H1 (cell line): ENCODE results near the gene IL21R. TPM values are rescaled to one million over a fixed set of nuclear protein-coding genes. Genes with fewer than 3 reads are reported as not detected.

Experiments
- CTCF ChIA-PET: fragments of 300-600 bp; sonication (Branson Sonifier 250); formaldehyde crosslinking; loops from one replicate; lab custom pipeline; 2021; ENCODE audit not compliant: partially characterized antibody; lab: Charles Lee
- POLR2A ChIA-PET: fragments of 300-600 bp; sonication (Branson Sonifier 250); formaldehyde crosslinking; loops from one replicate; lab custom pipeline; 2021; ENCODE audit warnings: inconsistent platforms; ENCODE audit not compliant: partially characterized antibody; lab: Charles Lee
- DNase-seq, 2 experiments: peaks; one replicate each; pipeline versions ENCODE4 v3.0.0 to v3.0.0-alpha.2; 2010 to 2022; ENCODE audit warnings: low spot score in 2 of 2, low read depth in 1 of 2, mixed read lengths in 1 of 2
- FAIRE-seq: peaks from 2 replicates; lab custom pipeline; 2011; peaks lifted over from hg19 to GRCh38; lab: Jason Lieb, UNC
- H2AFZ ChIP-seq: 2 replicates; pipeline ENCODE4 v1.8.1; 2012; ENCODE audit warnings: low read length, inconsistent platforms
- H2AK5ac ChIP-seq: 2 replicates; pipeline ENCODE4 v1.6.1; 2013; ENCODE audit warnings: low read depth, low read length
- H2BK120ac ChIP-seq: replicated peaks from 2 replicates; pipeline ENCODE3; 2013; ENCODE audit warnings: low read depth, low read length, inconsistent platforms
- H2BK12ac ChIP-seq: 2 replicates; pipeline ENCODE4 v1.6.1; 2013; ENCODE audit warnings: low read depth, low read length
- H2BK15ac ChIP-seq: 2 replicates; pipeline ENCODE4 v1.6.1; 2013; ENCODE audit warnings: low read length
- H2BK20ac ChIP-seq: 2 replicates; pipeline ENCODE4 v1.6.1; 2013; ENCODE audit warnings: low read length
- H2BK5ac ChIP-seq: 2 replicates; pipeline ENCODE4 v1.6.1; 2013; ENCODE audit warnings: low read depth, low read length
- H3K14ac ChIP-seq: 2 replicates; pipeline ENCODE4 v1.6.1; 2013; ENCODE audit warnings: inconsistent platforms; ENCODE audit not compliant: insufficient read length
- H3K18ac ChIP-seq: 2 replicates; pipeline ENCODE4 v1.6.1; 2013; ENCODE audit warnings: low read length; ENCODE audit errors: extremely low read depth
- H3K23ac ChIP-seq: 2 replicates; pipeline ENCODE4 v1.6.1; 2013; ENCODE audit warnings: inconsistent platforms; ENCODE audit not compliant: insufficient read length
- H3K23me2 ChIP-seq: 2 replicates; pipeline ENCODE4 v1.6.1; 2013; ENCODE audit warnings: low read depth, low read length
- H3K27ac ChIP-seq: 2 replicates; pipeline ENCODE4 v1.6.1; 2011; ENCODE audit warnings: low read depth, low read length, inconsistent platforms
- H3K27me3 ChIP-seq, 4 experiments: replicated peaks in 1 of 4; 1 replicate in 1 of 4; 2 replicates in 3 of 4; pipeline versions ENCODE4 v1.6.1 to v1.8.1; 2011 to 2013; ENCODE audit warnings: low read length in 3 of 4, mild to moderate bottlenecking in 3 of 4, inconsistent platforms in 2 of 4, mixed read lengths in 2 of 4, moderate library complexity in 1 of 4; ENCODE audit not compliant: control insufficient read depth in 3 of 4, insufficient read depth in 3 of 4; ENCODE audit errors: extremely low read depth in 1 of 4
- H3K36me3 ChIP-seq, 4 experiments: 2 replicates each; pipeline versions ENCODE4 v1.6.1 to v1.8.1; 2011 to 2013; ENCODE audit warnings: mild to moderate bottlenecking in 4 of 4, low read length in 3 of 4, moderate library complexity in 2 of 4, control low read depth in 1 of 4, inconsistent platforms in 1 of 4; ENCODE audit not compliant: insufficient read depth in 4 of 4, control insufficient read depth in 2 of 4
- H3K4ac ChIP-seq: replicated peaks from 2 replicates; pipeline ENCODE3; 2013; ENCODE audit warnings: low read length, low read depth, mixed read lengths, inconsistent platforms; ENCODE audit not compliant: insufficient read length
- H3K4me1 ChIP-seq, 4 experiments: replicated peaks in 1 of 4; 1 replicate in 1 of 4; 2 replicates in 3 of 4; pipeline versions ENCODE4 v1.6.1 to v1.8.1; 2011 to 2013; ENCODE audit warnings: low read length in 3 of 4, inconsistent platforms in 2 of 4, mixed read lengths in 1 of 4; ENCODE audit not compliant: insufficient read depth in 4 of 4, control insufficient read depth in 3 of 4
- H3K4me2 ChIP-seq, 2 experiments: 2 replicates each; pipeline versions ENCODE4 v1.6.1 to v1.8.1; 2011 to 2013; ENCODE audit warnings: low read depth in 2 of 2, low read length in 2 of 2, control low read depth in 1 of 2, inconsistent platforms in 1 of 2, mild to moderate bottlenecking in 1 of 2; ENCODE audit not compliant: insufficient read depth in 1 of 2
- H3K4me3 ChIP-seq, 4 experiments: fragments of 200-600, 300-600 bp in 1 of 4; sonication (generic), shearing (Covaris generic), sonication (Bioruptor Twin) in 1 of 4; 2 replicates each; pipeline versions ENCODE4 v1.5.1 to v1.8.1; 2011 to 2016; ENCODE audit warnings: low read length in 4 of 4, low read depth in 3 of 4, control low read depth in 2 of 4, inconsistent platforms in 2 of 4, mild to moderate bottlenecking in 2 of 4, mixed read lengths in 1 of 4, moderate library complexity in 1 of 4; ENCODE audit not compliant: insufficient read depth in 2 of 4; ENCODE audit errors: extremely low read depth in 1 of 4
- H3K56ac ChIP-seq: replicated peaks from 2 replicates; pipeline ENCODE3; 2013; ENCODE audit warnings: low read depth, mild to moderate bottlenecking, mixed read lengths, low read length, inconsistent platforms; ENCODE audit not compliant: insufficient read length
- H3K79me1 ChIP-seq: 2 replicates; pipeline ENCODE4 v1.6.1; 2013; ENCODE audit warnings: low read depth, low read length, control low read depth
- H3K79me2 ChIP-seq, 2 experiments: 2 replicates each; pipeline versions ENCODE4 v1.6.1 to v1.8.1; 2012 to 2013; ENCODE audit warnings: low read length in 2 of 2, mild to moderate bottlenecking in 2 of 2, inconsistent platforms in 1 of 2; ENCODE audit not compliant: insufficient read depth in 2 of 2, control insufficient read depth in 1 of 2
- H3K9ac ChIP-seq, 4 experiments: replicated peaks in 1 of 4; 1 replicate in 1 of 4; 2 replicates in 3 of 4; pipeline versions ENCODE4 v1.6.1 to v1.8.1; 2011 to 2013; ENCODE audit warnings: low read depth in 3 of 4, low read length in 3 of 4, control low read depth in 2 of 4, mild to moderate bottlenecking in 2 of 4, moderate library complexity in 2 of 4, inconsistent platforms in 1 of 4; ENCODE audit errors: extremely low read depth in 1 of 4
- H3K9me3 ChIP-seq, 2 experiments: 2 replicates each; pipeline versions ENCODE4 v1.6.1 to v1.8.1; 2012 to 2013; ENCODE audit warnings: mild to moderate bottlenecking in 2 of 2, moderate library complexity in 2 of 2, control low read depth in 1 of 2, inconsistent platforms in 1 of 2, low read depth in 1 of 2, low read length in 1 of 2, mixed read lengths in 1 of 2; ENCODE audit not compliant: insufficient read depth in 2 of 2
- H4K20me1 ChIP-seq, 2 experiments: replicated peaks in 1 of 2; 2 replicates each; pipeline versions ENCODE3 to v1.8.1; 2011 to 2013; ENCODE audit warnings: inconsistent platforms in 2 of 2, low read length in 2 of 2, mild to moderate bottlenecking in 1 of 2; ENCODE audit not compliant: insufficient read depth in 2 of 2, control insufficient read depth in 1 of 2
- H4K5ac ChIP-seq: 2 replicates; pipeline ENCODE4 v1.6.1; 2013; ENCODE audit warnings: low read length, low read depth, mixed read lengths, inconsistent platforms; ENCODE audit not compliant: insufficient read length
- H4K8ac ChIP-seq: 2 replicates; pipeline ENCODE4 v1.8.0; 2013; ENCODE audit warnings: mild to moderate bottlenecking, moderate library complexity, low read length, inconsistent platforms; ENCODE audit not compliant: insufficient read depth; ENCODE audit errors: extremely low read depth
- H4K91ac ChIP-seq: replicated peaks from 2 replicates; pipeline ENCODE3; 2013; ENCODE audit warnings: low read length, mixed read lengths, inconsistent platforms; ENCODE audit not compliant: insufficient read length
- ASH2L ChIP-seq: fragments of 200-600, 300-600 bp; sonication (generic); IDR thresholded peaks from one replicate; pipeline ENCODE4 v1.7.1; 2017; ENCODE audit warnings: low read length
- BRCA1 ChIP-seq: IDR thresholded peaks from 2 replicates; pipeline ENCODE4 v1.6.1; 2012; ENCODE audit warnings: low read depth, low read length, improper control_type of control experiment
- NANOG ChIP-seq: IDR thresholded peaks from 2 replicates; pipeline ENCODE4 v1.6.1; 2011; ENCODE audit warnings: low read length, low read depth, mild to moderate bottlenecking, inconsistent platforms; ENCODE audit not compliant: insufficient read depth, poor library complexity, severe bottlenecking
- PHF8 ChIP-seq: fragments of 200-600 bp; sonication (generic); conservative IDR thresholded peaks from 2 replicates; pipeline ENCODE4 v1.7.1; 2012; ENCODE audit warnings: low read depth, mild to moderate bottlenecking, inconsistent platforms, low read length, moderate library complexity
- RNF2 ChIP-seq: fragments of 200-900, 300-1000 bp; sonication (generic); IDR thresholded peaks from 2 replicates; pipeline ENCODE4 v1.7.1; 2016; ENCODE audit warnings: borderline replicate concordance, low read depth, mild to moderate bottlenecking, antibody characterized with exemption, low read length; ENCODE audit not compliant: poor library complexity, severe bottlenecking; ENCODE audit errors: missing control alignments
- SIN3A ChIP-seq, 2 experiments: IDR thresholded peaks in 1 of 2; conservative IDR thresholded peaks in 1 of 2; 2 replicates each; pipeline ENCODE4 v1.6.1; 2011 to 2012; ENCODE audit warnings: low read length in 2 of 2, improper control_type of control experiment in 1 of 2, low read depth in 1 of 2, mild to moderate bottlenecking in 1 of 2
- WGBS, 2 experiments: shearing (Covaris generic) in 1 of 2; methylation state at CpG; one replicate each; pipeline versions ENCODE4 v1.1.6 to v1.1.7; 2013 to 2015; ENCODE audit warnings: low lambda C conversion rate in 2 of 2, mixed read lengths in 2 of 2, inconsistent platforms in 1 of 2, low coverage in 1 of 2, missing lambda C conversion rate in 1 of 2; ENCODE audit not compliant: insufficient replicate concordance in 2 of 2, insufficient coverage in 1 of 2, insufficient read length in 1 of 2; ENCODE audit errors: extremely low coverage in 1 of 2, missing lambda C conversion rate in 1 of 2; 5-methylcytosine and 5-hydroxymethylcytosine counted together
- polyA plus RNA-seq, 7 experiments: library from polyadenylated mRNA; depleted of rRNA in 3 of 7; stranded (reverse) in 5 of 7; unstranded in 2 of 7; fragments of >200 nt in 5 of 7; fragments of 200-250 nt in 2 of 7; gene quantifications; 1 replicate in 5 of 7; 2 replicates in 1 of 7; 4 replicates in 1 of 7; pipeline versions ENCODE4 v1.2.1 to v1.2.3, GENCODE V29; 2011 to 2013; ENCODE audit warnings: missing spikeins in 2 of 7, mixed read lengths in 2 of 7
- total RNA-seq: library from RNA; stranded (reverse); fragmentation: NEBNext Ultra II Directional; extraction: Animal tissue kit (Norgen Biotek cat#: 25700); gene quantifications from 2 replicates; pipeline ENCODE4 v1.2.1, GENCODE V29; 2021
- TF ChIP-seq, protein P1 (sequence below): IDR thresholded peaks from 2 replicates; pipeline ENCODE4 v1.6.1; 2012; ENCODE audit warnings: inconsistent platforms

IL21R gene
- total and polyA plus RNA-seq, 2 of the 8 experiments (the other 6 are each of a cell fraction or from before 2014, with no cell fraction given) = 0.34 to 0.70 TPM

- H3K36me3 ChIP-seq = peaks cover 2 to 9% (median 4%) of the 10 kb centered on the region in 4 experiments; a peak in 7 of 8 replicates
- no peak overlapping the region for H3K14ac ChIP-seq
- H2AK5ac ChIP-seq = no peak overlapping the region
- H3K23ac ChIP-seq = no peak overlapping the region
- ChIA-PET POLR2A (no interaction called here), CTCF (no interaction called here)
- no peak overlapping the region for H4K5ac ChIP-seq
- H3K9ac ChIP-seq = no peak overlapping the region
- H4K8ac ChIP-seq = no peak overlapping the region
- H2BK12ac ChIP-seq = no peak overlapping the region
- no peaks in the 10 kb centered on the region for H3K79me2 ChIP-seq
- H2BK120ac ChIP-seq = no peak overlapping the region
- no peak overlapping the region for H3K27ac ChIP-seq
- no peak overlapping the region for H3K18ac ChIP-seq
- H3K4me1 ChIP-seq = 0 out of 7 replicates have a peak, but pooled peaks cover 0 to 2% (median 0%) of the 10 kb centered on the region in 4 experiments
- no peak overlapping the region for H3K4me3 ChIP-seq
- no peak overlapping the region for H4K91ac ChIP-seq
- H2AFZ ChIP-seq = no peak overlapping the region
- H2BK15ac ChIP-seq = no peak overlapping the region
- DNase-seq (no peak), FAIRE-seq (no peak)
- no peaks in the 10 kb centered on the region for H3K9me3 ChIP-seq
- no peaks in the 10 kb centered on the region for H3K23me2 ChIP-seq
- TF ChIP-seq ASH2L = no peak
- no peak for TF ChIP-seq BRCA1
- TF ChIP-seq RNF2 = no peak
- TF ChIP-seq SIN3A (conservative IDR thresholded peaks at IDR 0.05 in 1 of 2, IDR thresholded peaks at IDR 0.05 in 1 of 2; ENCODE audit: low read depth in 1 of 2, low read length in 2 of 2) = no peak
- TF ChIP-seq PHF8 = no peak
- no peak for TF ChIP-seq NANOG
- TF ChIP-seq, protein P1, sequence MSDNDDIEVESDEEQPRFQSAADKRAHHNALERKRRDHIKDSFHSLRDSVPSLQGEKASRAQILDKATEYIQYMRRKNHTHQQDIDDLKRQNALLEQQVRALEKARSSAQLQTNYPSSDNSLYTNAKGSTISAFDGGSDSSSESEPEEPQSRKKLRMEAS = no peak
- TF ChIP-seq, all 59 proteins: peak for 0
- Histone ChIP-seq H2BK20ac (no peak overlapping the region), H2BK5ac (no peak overlapping the region), H3K27me3 (no peaks in the 10 kb centered on the region), H4K20me1 (no peaks in the 10 kb centered on the region), H3K56ac (no peak overlapping the region), H3K4ac (no peak overlapping the region), H3K4me2 (no peak overlapping the region), H3K79me1 (no peaks in the 10 kb centered on the region)
- 76% methylated on average over 6 of the region's 6 CpGs; no CpG with 5 or more reads in 1 of the 2 experiments for WGBS, 2 experiments
These were observed 42.4 kb upstream of the IL21R start for GRCh38 chr16:27359615-27360014.
